ENCODE measurements around the gene GCLC. TPM values are rescaled to one million over a fixed set of nuclear protein-coding genes. Genes with fewer than 3 reads are reported as not detected.
"Not testable (repeated sequence)": the region's sequence is repeated elsewhere in the genome, so short reads cannot be mapped to it uniquely, and the experiment has no call there.

Gene GCLC
- total RNA-seq, 1 donor from 2014 or later, result 26.0 TPM

- TF ChIP-seq CTCF (IDR thresholded peaks at IDR 0.05), result no peak
- no peak for TF ChIP-seq EZH2phosphoT487 (IDR thresholded peaks at IDR 0.05)
- TF ChIP-seq EZH2 (IDR thresholded peaks at IDR 0.05), result no peak
- H3K4me2 ChIP-seq, result no peak overlapping the region
- Mint-ChIP-seq H3K27ac (no peak overlapping the region), H3K4me3 (no peak overlapping the region), H3K27me3 (ENCODE audit: insufficient read depth, low read depth) (no peaks in the 10 kb centered on the region), H3K4me1 (no peaks in the 10 kb centered on the region), H3K9me3 (peaks cover 10% of the 10 kb centered on the region), H3K36me3 (no peaks in the 10 kb centered on the region)
- H3K79me2 ChIP-seq (ENCODE audit: low read depth), result no peaks in the 10 kb centered on the region
- H3K36me3 ChIP-seq, result no peaks in the 10 kb centered on the region
- no peak overlapping the region for H3K9ac ChIP-seq
- H3K4me1 ChIP-seq, result no peaks in the 10 kb centered on the region
- DNase-seq (ENCODE audit: low spot score), result no peak
- peaks cover 4% of the 10 kb centered on the region for H3F3A ChIP-seq (ENCODE audit: low read depth)
- no peaks in the 10 kb centered on the region for H3K27me3 ChIP-seq
- peaks cover 7% of the 10 kb centered on the region for H3K9me3 ChIP-seq (ENCODE audit: low read depth)
- no peaks in the 10 kb centered on the region for H4K20me1 ChIP-seq (ENCODE audit: low read depth)
- no peak overlapping the region for H3K4me3 ChIP-seq
- H3K27ac ChIP-seq, result no peak overlapping the region
- H2AFZ ChIP-seq (replicated peaks), result no peak overlapping the region
These were observed 21.0 kb upstream of the GCLC start for GRCh38 chr6:53565886-53566285.

GRCh38 chr6:53564401-53565065 is 19.6 kb upstream of the GCLC start:
- H3K27me3 Mint-ChIP-seq (ENCODE audit: insufficient read depth, low read depth), result no peaks in the 10 kb centered on the region
- Histone ChIP-seq H3K4me1 (no peaks in the 10 kb centered on the region), H2AFZ (replicated peaks) (no peak overlapping the region), H3K27me3 (no peaks in the 10 kb centered on the region), H3K27ac (no peak overlapping the region), H3K9ac (no peak overlapping the region), H4K20me1 (ENCODE audit: low read depth) (no peaks in the 10 kb centered on the region), H3K36me3 (no peaks in the 10 kb centered on the region), H3K4me2 (no peak overlapping the region), H3K9me3 (ENCODE audit: low read depth) (peaks cover 20% of the 10 kb centered on the region), H3F3A (ENCODE audit: low read depth) (peaks cover 2% of the 10 kb centered on the region), H3K4me3 (no peak overlapping the region), H3K79me2 (ENCODE audit: low read depth) (no peaks in the 10 kb centered on the region)
- H3K36me3 Mint-ChIP-seq, result no peaks in the 10 kb centered on the region
- H3K4me1 Mint-ChIP-seq, result no peaks in the 10 kb centered on the region
- no peak for TF ChIP-seq EZH2 (IDR thresholded peaks at IDR 0.05)
- TF ChIP-seq CTCF (IDR thresholded peaks at IDR 0.05), result no peak
- TF ChIP-seq EZH2phosphoT487 (IDR thresholded peaks at IDR 0.05), result no peak
- no peak for DNase-seq (ENCODE audit: low spot score)
- H3K27ac Mint-ChIP-seq, result no peak overlapping the region
- no peak overlapping the region for H3K4me3 Mint-ChIP-seq
- H3K9me3 Mint-ChIP-seq, result peaks cover 20% of the 10 kb centered on the region

GRCh38 chr6:53556986-53557715 is 12.2 kb upstream of the GCLC start:
- Mint-ChIP-seq H3K36me3 (no peaks in the 10 kb centered on the region), H3K4me3 (no peak overlapping the region), H3K27me3 (ENCODE audit: insufficient read depth, low read depth) (no peaks in the 10 kb centered on the region), H3K9me3 (peaks cover 45% of the 10 kb centered on the region), H3K27ac (no peak overlapping the region), H3K4me1 (no peaks in the 10 kb centered on the region)
- Histone ChIP-seq H3K36me3 (no peaks in the 10 kb centered on the region), H3K9me3 (ENCODE audit: low read depth) (peaks cover 43% of the 10 kb centered on the region), H3K4me3 (no peak overlapping the region), H3K4me1 (no peaks in the 10 kb centered on the region), H3F3A (ENCODE audit: low read depth) (no peaks in the 10 kb centered on the region), H2AFZ (replicated peaks) (no peak overlapping the region), H3K27me3 (no peaks in the 10 kb centered on the region), H3K27ac (no peak overlapping the region), H4K20me1 (ENCODE audit: low read depth) (no peaks in the 10 kb centered on the region), H3K4me2 (no peak overlapping the region), H3K9ac (no peak overlapping the region), H3K79me2 (ENCODE audit: low read depth) (no peaks in the 10 kb centered on the region)
- DNase-seq (ENCODE audit: low spot score), result no peak
- TF ChIP-seq CTCF (IDR thresholded peaks at IDR 0.05), result no peak
- no peak for TF ChIP-seq EZH2phosphoT487 (IDR thresholded peaks at IDR 0.05)
- no peak for TF ChIP-seq EZH2 (IDR thresholded peaks at IDR 0.05)

GRCh38 chr6:53553600-53553999 is 8.7 kb upstream of the GCLC start:
- H3K36me3 ChIP-seq; H3K4me2 ChIP-seq; DNase-seq (ENCODE audit: low spot score); H3K4me1 ChIP-seq; H3K4me3 Mint-ChIP-seq; H3K36me3 Mint-ChIP-seq; H4K20me1 ChIP-seq (ENCODE audit: low read depth); H3K27me3 ChIP-seq; H3K27ac ChIP-seq; H3F3A ChIP-seq (ENCODE audit: low read depth); H3K27me3 Mint-ChIP-seq (ENCODE audit: insufficient read depth, low read depth); H2AFZ ChIP-seq (replicated peaks); H3K27ac Mint-ChIP-seq; H3K4me3 ChIP-seq; H3K9ac ChIP-seq; H3K79me2 ChIP-seq (ENCODE audit: low read depth); H3K4me1 Mint-ChIP-seq: not testable (repeated sequence)
- peaks cover 14% of the 10 kb centered on the region for H3K9me3 ChIP-seq (ENCODE audit: low read depth)
- peaks cover 27% of the 10 kb centered on the region for H3K9me3 Mint-ChIP-seq

GRCh38 chr6:53551681-53552080 is 6.8 kb upstream of the GCLC start:
- H3K4me3 Mint-ChIP-seq; H3K36me3 Mint-ChIP-seq; DNase-seq (ENCODE audit: low spot score); H3K27ac ChIP-seq; H3K36me3 ChIP-seq; H3K27me3 Mint-ChIP-seq (ENCODE audit: insufficient read depth, low read depth); H2AFZ ChIP-seq (replicated peaks); H3K4me2 ChIP-seq; H3K9ac ChIP-seq; H3K4me1 ChIP-seq; H3K27me3 ChIP-seq; H4K20me1 ChIP-seq (ENCODE audit: low read depth); H3K9me3 ChIP-seq (ENCODE audit: low read depth); H3K79me2 ChIP-seq (ENCODE audit: low read depth); H3K4me3 ChIP-seq; H3K27ac Mint-ChIP-seq: not testable (repeated sequence)
- H3F3A ChIP-seq (ENCODE audit: low read depth), result peaks cover 15% of the 10 kb centered on the region
- H3K4me1 Mint-ChIP-seq, result peaks cover 11% of the 10 kb centered on the region
- H3K9me3 Mint-ChIP-seq, result peaks cover 14% of the 10 kb centered on the region

Measured in neural progenitor cell (in vitro differentiated cells).